Progenitor cell of endocrine pancreas (in vitro differentiated cells): ENCODE data around the gene ARSB. TPM values are rescaled to one million over a fixed set of nuclear protein-coding genes. Genes with fewer than 3 reads are reported as not detected.
"Not testable (repeated sequence)": the region's sequence is repeated elsewhere in the genome, so short reads cannot be mapped to it uniquely, and the experiment has no call there.

Experiments
- DNase-seq: peaks from one replicate; pipeline ENCODE4 v3.0.0; 2021; ENCODE audit warnings: low spot score; ENCODE audit not compliant: unreplicated experiment
- H3K27ac Mint-ChIP-seq: 2 replicates; pipeline ENCODE4 v1.8.0; 2021; ENCODE audit warnings: mild to moderate bottlenecking, moderate library complexity, mixed read lengths
- H3K27me3 Mint-ChIP-seq: 2 replicates; pipeline ENCODE4 v1.8.0; 2021; ENCODE audit warnings: mixed read lengths
- H3K36me3 Mint-ChIP-seq: 2 replicates; pipeline ENCODE4 v1.8.0; 2022; ENCODE audit warnings: mixed read lengths; ENCODE audit not compliant: insufficient read depth
- H3K4me1 Mint-ChIP-seq: 2 replicates; pipeline ENCODE4 v1.8.0; 2021; ENCODE audit warnings: low read depth, mixed read lengths
- H3K4me3 Mint-ChIP-seq: 2 replicates; pipeline ENCODE4 v1.8.0; 2021; ENCODE audit warnings: low read depth, mild to moderate bottlenecking, moderate library complexity, mixed read lengths
- H3K9me3 Mint-ChIP-seq: 2 replicates; pipeline ENCODE4 v1.8.0; 2021; ENCODE audit warnings: low read depth, mixed read lengths
- CTCF ChIP-seq: fragments of 200-600 bp; sonication (generic); IDR thresholded peaks from one replicate; pipeline ENCODE4 v1.5.0; 2021; ENCODE audit warnings: antibody characterized with exemption, mild to moderate bottlenecking; ENCODE audit not compliant: unreplicated experiment
- total RNA-seq: library from RNA; stranded (reverse); gene quantifications from 2 replicates; pipeline ENCODE4 v1.2.1, GENCODE V29; 2021

ARSB gene
- total RNA-seq, 1 donor from 2014 or later, result 17.7 TPM

GRCh38 chr5:78858364-78858763 lies 126.7 kb downstream of the ARSB start:
- Mint-ChIP-seq H3K36me3 (peaks cover 18% of the 10 kb centered on the region), H3K9me3 (peaks cover 26% of the 10 kb centered on the region), H3K4me1 (no peaks in the 10 kb centered on the region), H3K4me3 (no peak overlapping the region), H3K27ac (no peak overlapping the region), H3K27me3 (no peaks in the 10 kb centered on the region)
- no peak for TF ChIP-seq CTCF
- no peak for DNase-seq

- no peak for DNase-seq
- no peak for TF ChIP-seq CTCF
- Mint-ChIP-seq H3K4me1 (no peaks in the 10 kb centered on the region), H3K27ac (no peak overlapping the region), H3K27me3 (no peaks in the 10 kb centered on the region), H3K9me3 (peaks cover 20% of the 10 kb centered on the region), H3K4me3 (no peak overlapping the region), H3K36me3 (peaks cover 13% of the 10 kb centered on the region)
Measured at GRCh38 chr5:78855026-78855425, 130.1 kb downstream of the ARSB start.

GRCh38 chr5:78851891-78852290 lies 133.2 kb downstream of the ARSB start:
- DNase-seq, H3K4me3 Mint-ChIP-seq, H3K27ac Mint-ChIP-seq, H3K27me3 Mint-ChIP-seq, H3K4me1 Mint-ChIP-seq: not testable (repeated sequence)
- H3K9me3 Mint-ChIP-seq, result peaks cover 25% of the 10 kb centered on the region
- H3K36me3 Mint-ChIP-seq, result peaks cover 12% of the 10 kb centered on the region

DNA sequence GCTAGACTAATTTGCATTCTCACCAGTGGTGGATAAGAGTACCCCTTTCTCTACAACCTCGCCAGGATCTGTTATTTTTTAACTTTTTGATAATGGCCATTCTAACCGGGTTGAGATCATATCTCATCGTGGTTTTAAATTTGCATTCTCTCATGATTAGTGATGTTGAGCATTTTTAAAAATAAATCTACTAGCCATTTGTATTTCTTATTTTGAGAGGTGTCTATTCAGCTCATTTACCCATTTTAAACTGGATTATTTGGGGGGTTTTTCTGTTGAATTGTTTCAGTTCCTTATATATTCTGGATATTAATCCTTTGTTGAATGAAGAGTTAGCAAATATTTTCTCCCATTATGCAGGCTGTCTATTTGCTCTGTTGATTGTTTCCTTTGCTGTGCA lies 139.6 kb downstream of the ARSB start:
- DNase-seq, result no peak
- Mint-ChIP-seq H3K9me3 (peaks cover 20% of the 10 kb centered on the region), H3K4me1 (no peaks in the 10 kb centered on the region), H3K4me3 (no peak overlapping the region), H3K27me3 (no peaks in the 10 kb centered on the region), H3K27ac (no peak overlapping the region), H3K36me3 (peaks cover 4% of the 10 kb centered on the region)
- TF ChIP-seq CTCF, result no peak

- peaks cover 16% of the 10 kb centered on the region for H3K9me3 Mint-ChIP-seq
- no peaks in the 10 kb centered on the region for H3K4me1 Mint-ChIP-seq
- H3K27me3 Mint-ChIP-seq, result no peaks in the 10 kb centered on the region
- DNase-seq, result no peak
- no peak overlapping the region for H3K4me3 Mint-ChIP-seq
- H3K36me3 Mint-ChIP-seq, result peaks cover 4% of the 10 kb centered on the region
- TF ChIP-seq CTCF, result no peak
- no peak overlapping the region for H3K27ac Mint-ChIP-seq
Measured at GRCh38 chr5:78843436-78843835, 141.7 kb downstream of the ARSB start.

DNA sequence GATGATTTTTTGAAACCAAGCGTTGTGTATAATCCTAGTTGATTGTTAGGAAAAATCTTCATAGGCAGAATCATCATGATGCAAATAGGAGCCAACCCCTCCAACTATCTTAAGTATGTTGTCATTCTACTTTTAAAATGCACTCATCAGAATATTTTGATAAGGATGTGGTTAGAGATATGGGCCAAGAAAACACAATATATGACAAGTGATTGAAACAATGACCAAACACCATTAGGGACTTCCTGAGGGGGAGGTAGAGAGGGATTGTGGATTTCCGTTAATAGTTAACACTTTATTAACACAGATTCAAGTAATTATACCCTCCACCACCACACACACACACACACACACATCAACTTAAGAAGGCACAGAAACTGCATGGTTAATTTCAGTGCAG lies 143.3 kb downstream of the ARSB start:
- no peak for DNase-seq
- H3K27ac Mint-ChIP-seq, result no peak overlapping the region
- no peaks in the 10 kb centered on the region for H3K27me3 Mint-ChIP-seq
- no peak for TF ChIP-seq CTCF
- H3K9me3 Mint-ChIP-seq, result peaks cover 13% of the 10 kb centered on the region
- H3K4me1 Mint-ChIP-seq, result no peaks in the 10 kb centered on the region
- no peak overlapping the region for H3K4me3 Mint-ChIP-seq
- peaks cover 4% of the 10 kb centered on the region for H3K36me3 Mint-ChIP-seq
